ENCODE data around the gene UNC45B. TPM values are rescaled to one million over a fixed set of nuclear protein-coding genes. Genes with fewer than 3 reads are reported as not detected.
"Not testable (repeated sequence)": the region's sequence is repeated elsewhere in the genome, so short reads cannot be mapped to it uniquely, and the experiment has no call there.

UNC45B gene
- total RNA-seq, 1 donor from 2014 or later = not detected

DNA sequence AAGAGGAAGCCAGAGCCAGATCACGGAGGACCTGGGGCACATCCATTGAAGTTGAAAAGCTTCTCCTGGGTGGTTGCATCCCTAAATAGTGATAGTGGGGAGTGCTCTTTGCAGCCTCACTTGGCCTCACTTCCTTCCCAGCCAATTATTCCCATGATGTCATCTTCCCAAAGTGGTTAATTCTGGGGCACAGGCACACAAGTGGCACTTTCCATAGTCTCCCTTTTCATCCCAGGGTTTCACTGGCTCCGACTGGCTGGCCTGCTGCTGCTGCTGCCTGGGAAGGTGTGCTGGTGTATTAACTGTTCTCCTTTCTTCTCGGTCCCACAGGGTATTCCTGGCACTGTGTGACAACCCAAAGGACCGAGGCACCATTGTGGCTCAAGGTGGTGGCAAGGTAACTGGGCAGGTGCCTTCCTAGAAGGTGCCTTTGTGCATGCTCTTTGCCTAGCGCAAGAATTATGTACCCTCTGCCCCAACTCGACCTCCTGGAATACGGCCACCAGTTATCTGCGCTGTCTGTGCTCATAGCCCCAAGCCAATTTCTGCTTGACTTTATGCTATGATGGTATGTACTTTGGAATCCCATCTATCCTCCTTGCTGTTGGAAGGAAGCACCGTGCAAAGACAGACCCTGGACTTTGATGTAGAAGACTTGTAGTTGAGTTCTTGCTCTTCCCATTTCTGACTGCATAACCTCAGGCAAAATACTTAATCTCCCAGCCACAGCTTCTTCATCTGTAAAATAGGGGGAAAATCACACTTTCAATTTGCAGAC lies 28.2 kb downstream of the UNC45B start:
- Histone ChIP-seq H3K27me3 (no peaks in the 10 kb centered on the region), H3K4me1 (peaks cover 7% of the 10 kb centered on the region), H3K36me3 (no peaks in the 10 kb centered on the region), H3K4me3 (no peak overlapping the region), H3K9me3 (no peaks in the 10 kb centered on the region), H3K27ac (no peak overlapping the region)
- TF ChIP-seq POLR2AphosphoS5 (IDR thresholded peaks at IDR 0.05; ENCODE audit: insufficient read depth in 1 of 2, low read depth in 1 of 2) (no peak), POLR2A (IDR thresholded peaks at IDR 0.05) (no peak)
- TF ChIP-seq, protein P1, sequence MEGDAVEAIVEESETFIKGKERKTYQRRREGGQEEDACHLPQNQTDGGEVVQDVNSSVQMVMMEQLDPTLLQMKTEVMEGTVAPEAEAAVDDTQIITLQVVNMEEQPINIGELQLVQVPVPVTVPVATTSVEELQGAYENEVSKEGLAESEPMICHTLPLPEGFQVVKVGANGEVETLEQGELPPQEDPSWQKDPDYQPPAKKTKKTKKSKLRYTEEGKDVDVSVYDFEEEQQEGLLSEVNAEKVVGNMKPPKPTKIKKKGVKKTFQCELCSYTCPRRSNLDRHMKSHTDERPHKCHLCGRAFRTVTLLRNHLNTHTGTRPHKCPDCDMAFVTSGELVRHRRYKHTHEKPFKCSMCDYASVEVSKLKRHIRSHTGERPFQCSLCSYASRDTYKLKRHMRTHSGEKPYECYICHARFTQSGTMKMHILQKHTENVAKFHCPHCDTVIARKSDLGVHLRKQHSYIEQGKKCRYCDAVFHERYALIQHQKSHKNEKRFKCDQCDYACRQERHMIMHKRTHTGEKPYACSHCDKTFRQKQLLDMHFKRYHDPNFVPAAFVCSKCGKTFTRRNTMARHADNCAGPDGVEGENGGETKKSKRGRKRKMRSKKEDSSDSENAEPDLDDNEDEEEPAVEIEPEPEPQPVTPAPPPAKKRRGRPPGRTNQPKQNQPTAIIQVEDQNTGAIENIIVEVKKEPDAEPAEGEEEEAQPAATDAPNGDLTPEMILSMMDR (IDR thresholded peaks at IDR 0.05) = no peak
- intact Hi-C loops (cut with DNase I) = loop anchor here (10.0 kb wide), 1 partner anchor 359 kb away; the partner anchor contains the start of gene SLFN12L
- DNase-seq (ENCODE audit: extremely low spot score in 2 of 2) = no peak

DNA sequence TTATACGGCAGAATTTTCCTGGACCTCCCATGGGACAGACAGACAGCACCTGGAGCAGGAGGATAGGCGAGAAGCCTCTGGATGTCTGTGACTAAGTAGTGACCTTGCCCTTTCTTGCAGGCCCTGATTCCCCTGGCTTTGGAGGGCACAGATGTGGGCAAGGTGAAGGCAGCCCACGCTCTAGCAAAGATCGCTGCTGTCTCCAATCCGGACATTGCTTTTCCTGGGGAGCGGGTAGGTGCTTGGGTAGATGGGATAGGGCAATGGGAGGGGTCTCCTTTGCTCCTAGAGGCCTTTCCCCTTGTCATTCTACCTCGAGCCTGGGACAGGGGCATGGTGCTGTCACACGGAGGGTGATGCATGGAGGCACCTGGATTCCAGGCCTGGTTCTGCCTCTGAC lies 29.3 kb downstream of the UNC45B start:
- Histone ChIP-seq H3K36me3 (no peaks in the 10 kb centered on the region), H3K9me3 (no peaks in the 10 kb centered on the region), H3K27ac (no peak overlapping the region), H3K4me3 (no peak overlapping the region), H3K27me3 (no peaks in the 10 kb centered on the region), H3K4me1 (peaks cover 1% of the 10 kb centered on the region)
- no peak for DNase-seq (ENCODE audit: extremely low spot score in 2 of 2)
- intact Hi-C loops (cut with DNase I) = loop anchor here (10.0 kb wide), 1 partner anchor 358 kb away; the partner anchor contains the start of gene SLFN12L
- TF ChIP-seq POLR2A (IDR thresholded peaks at IDR 0.05) (no peak), POLR2AphosphoS5 (IDR thresholded peaks at IDR 0.05; ENCODE audit: insufficient read depth in 1 of 2, low read depth in 1 of 2) (no peak)
- TF ChIP-seq, protein P1 (IDR thresholded peaks at IDR 0.05) = no peak

DNA sequence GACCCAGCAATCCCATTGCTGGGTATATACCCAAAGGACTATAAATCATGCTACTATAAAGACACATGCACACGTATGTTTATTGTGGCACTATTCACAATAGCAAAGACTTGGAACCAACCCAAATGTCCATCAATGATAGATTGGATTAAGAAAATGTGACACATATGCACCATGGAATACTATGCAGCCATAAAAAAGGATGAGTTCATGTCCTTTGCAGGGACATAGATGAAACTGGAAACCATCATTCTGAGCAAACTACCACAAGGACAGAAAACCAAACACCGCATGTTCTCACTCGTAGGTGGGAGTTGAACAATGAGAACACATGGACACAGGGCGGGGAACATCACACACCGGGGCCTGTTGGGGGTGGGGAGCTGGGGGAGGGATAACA lies 31.8 kb downstream of the UNC45B start:
- intact Hi-C loops (cut with DNase I) = loop anchor here (10.0 kb wide), 1 partner anchor 355 kb away; the partner anchor contains the start of gene SLFN12L

DNA sequence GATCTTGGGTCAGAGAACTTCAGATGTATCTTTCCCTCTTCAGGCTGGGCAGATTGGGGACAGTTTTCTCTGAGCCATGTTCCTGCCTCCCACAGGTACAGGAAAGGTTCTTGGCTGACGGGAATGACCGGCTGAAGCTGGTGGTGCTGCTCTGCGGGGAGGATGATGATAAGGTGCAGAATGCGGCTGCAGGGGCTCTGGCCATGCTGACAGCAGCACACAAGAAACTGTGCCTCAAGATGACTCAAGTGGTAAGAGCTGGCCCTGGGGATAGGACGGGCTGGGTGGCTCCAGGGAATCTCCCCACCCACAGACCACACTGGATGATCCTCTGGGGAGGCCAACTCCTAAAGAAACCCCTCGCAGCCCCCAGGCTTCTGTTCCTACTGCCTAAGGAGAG lies 35.7 kb downstream of the UNC45B start:
- no peak for TF ChIP-seq POLR2AphosphoS5 (IDR thresholded peaks at IDR 0.05; ENCODE audit: insufficient read depth in 1 of 2, low read depth in 1 of 2)
- TF ChIP-seq, protein P1 (IDR thresholded peaks at IDR 0.05) = no peak
- TF ChIP-seq POLR2A (IDR thresholded peaks at IDR 0.05) = no peak
- no peak overlapping the region for H3K4me3 ChIP-seq
- no peaks in the 10 kb centered on the region for H3K36me3 ChIP-seq
- no peak overlapping the region for H3K27ac ChIP-seq
- DNase-seq (ENCODE audit: extremely low spot score in 2 of 2) = peak in 1 of 2 donors; percentile 69
- H3K4me1 ChIP-seq = no peaks in the 10 kb centered on the region
- H3K27me3 ChIP-seq = no peaks in the 10 kb centered on the region
- no peaks in the 10 kb centered on the region for H3K9me3 ChIP-seq
- intact Hi-C loops (cut with DNase I) = no loop called here

More for the DNA sequence above, 31.8 kb downstream of the UNC45B start:
- H3K9me3 ChIP-seq; DNase-seq (ENCODE audit: extremely low spot score in 2 of 2); H3K27me3 ChIP-seq; H3K4me3 ChIP-seq; H3K27ac ChIP-seq; H3K36me3 ChIP-seq; H3K4me1 ChIP-seq: not testable (repeated sequence)

DNA sequence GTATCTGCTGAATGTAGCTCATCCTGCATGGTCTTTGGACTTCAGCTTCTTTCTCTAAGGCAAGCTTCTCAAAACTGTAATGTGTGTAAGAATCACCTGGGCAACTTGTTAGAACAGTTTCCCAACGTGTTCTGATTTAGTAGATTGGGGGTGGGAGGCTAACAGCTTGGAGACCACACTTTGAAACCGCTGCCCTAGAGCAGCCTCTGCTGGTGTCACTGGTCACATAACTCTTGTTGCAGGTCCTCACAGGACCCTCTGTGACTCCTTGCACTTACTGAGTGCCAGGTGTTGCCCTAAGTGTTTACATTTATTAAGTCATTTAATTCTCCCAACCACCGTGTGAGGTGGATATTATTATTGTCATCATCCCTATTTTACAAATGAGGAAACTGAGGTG lies 36.7 kb downstream of the UNC45B start:
- no peak overlapping the region for H3K4me3 ChIP-seq
- DNase-seq (ENCODE audit: extremely low spot score in 2 of 2) = peak in 1 of 2 donors; percentile 47
- no peaks in the 10 kb centered on the region for H3K9me3 ChIP-seq
- H3K27me3 ChIP-seq = no peaks in the 10 kb centered on the region
- H3K27ac ChIP-seq = no peak overlapping the region
- H3K4me1 ChIP-seq = no peaks in the 10 kb centered on the region
- TF ChIP-seq POLR2A (IDR thresholded peaks at IDR 0.05) (no peak), POLR2AphosphoS5 (IDR thresholded peaks at IDR 0.05; ENCODE audit: insufficient read depth in 1 of 2, low read depth in 1 of 2) (no peak)
- TF ChIP-seq, protein P1 (IDR thresholded peaks at IDR 0.05) = no peak
- H3K36me3 ChIP-seq = no peaks in the 10 kb centered on the region
- intact Hi-C loops (cut with DNase I) = no loop called here
